Activated T-helper 17 cell treated with anti-CD3 and anti-CD28 coated beads, Interleukin-2, amount 50 U/mL, for 72 hours (primary cell): ENCODE measurements around the gene AGAP1. TPM values are rescaled to one million over a fixed set of nuclear protein-coding genes. Genes with fewer than 3 reads are reported as not detected.

Source experiments
- ATAC-seq: fragments of 150-1000 bp; cut with Tn5 transposase; replicated peaks from 2 replicates; pipeline ENCODE4 v1.10.0; 2021; ENCODE audit warnings: mild to moderate bottlenecking, moderate library complexity
- H3K27ac Mint-ChIP-seq: one replicate; pipeline ENCODE4 v1.8.0; 2022; ENCODE audit warnings: mixed read lengths
- H3K27me3 Mint-ChIP-seq: one replicate; pipeline ENCODE4 v1.8.0; 2022; ENCODE audit warnings: mixed read lengths
- H3K36me3 Mint-ChIP-seq: one replicate; pipeline ENCODE4 v1.8.0; 2022; ENCODE audit warnings: low read depth, mild to moderate bottlenecking, mixed read lengths
- H3K4me1 Mint-ChIP-seq: one replicate; pipeline ENCODE4 v1.8.0; 2022; ENCODE audit warnings: mixed read lengths
- H3K4me3 Mint-ChIP-seq: one replicate; pipeline ENCODE4 v1.8.0; 2022; ENCODE audit warnings: mild to moderate bottlenecking, mixed read lengths
- H3K9me3 Mint-ChIP-seq: one replicate; pipeline ENCODE4 v1.8.0; 2022; ENCODE audit warnings: mixed read lengths
- total RNA-seq, 2 donors: library from RNA; stranded (reverse); gene quantifications; one replicate each; pipeline ENCODE4 v1.2.3, GENCODE V29; 2022

AGAP1 gene
- total RNA-seq, 2 donors from 2014 or later, result 2.2 to 5.3 TPM

- H3K4me1 Mint-ChIP-seq, result no peaks in the 10 kb centered on the region
- no peak overlapping the region for H3K4me3 Mint-ChIP-seq
- H3K36me3 Mint-ChIP-seq, result no peaks in the 10 kb centered on the region
- H3K27ac Mint-ChIP-seq, result no peak overlapping the region
- no peak for ATAC-seq
- peaks cover 48% of the 10 kb centered on the region for H3K27me3 Mint-ChIP-seq
- H3K9me3 Mint-ChIP-seq, result no peaks in the 10 kb centered on the region
These were observed 667.7 kb downstream of the AGAP1 start for GRCh38 chr2:236161531-236161930.

- Mint-ChIP-seq H3K36me3 (no peaks in the 10 kb centered on the region), H3K27me3 (peaks cover 52% of the 10 kb centered on the region), H3K4me1 (no peaks in the 10 kb centered on the region), H3K4me3 (no peak overlapping the region), H3K9me3 (no peaks in the 10 kb centered on the region), H3K27ac (no peak overlapping the region)
- no peak for ATAC-seq
These were observed 668.4 kb downstream of the AGAP1 start for GRCh38 chr2:236162031-236162845.

GRCh38 chr2:236162882-236163470 lies 669.1 kb downstream of the AGAP1 start:
- H3K27me3 Mint-ChIP-seq, result peaks cover 44% of the 10 kb centered on the region
- no peaks in the 10 kb centered on the region for H3K36me3 Mint-ChIP-seq
- no peak overlapping the region for H3K27ac Mint-ChIP-seq
- no peaks in the 10 kb centered on the region for H3K9me3 Mint-ChIP-seq
- no peaks in the 10 kb centered on the region for H3K4me1 Mint-ChIP-seq
- no peak overlapping the region for H3K4me3 Mint-ChIP-seq
- ATAC-seq, result no peak

- H3K36me3 Mint-ChIP-seq, result no peaks in the 10 kb centered on the region
- no peaks in the 10 kb centered on the region for H3K9me3 Mint-ChIP-seq
- ATAC-seq, result no peak
- H3K4me3 Mint-ChIP-seq, result no peak overlapping the region
- H3K4me1 Mint-ChIP-seq, result no peaks in the 10 kb centered on the region
- H3K27ac Mint-ChIP-seq, result no peak overlapping the region
- peaks cover 39% of the 10 kb centered on the region for H3K27me3 Mint-ChIP-seq
These were observed 669.8 kb downstream of the AGAP1 start for GRCh38 chr2:236163471-236164200.

GRCh38 chr2:236164201-236164924 lies 670.5 kb downstream of the AGAP1 start:
- no peak overlapping the region for H3K27ac Mint-ChIP-seq
- H3K27me3 Mint-ChIP-seq, result peaks cover 41% of the 10 kb centered on the region
- no peaks in the 10 kb centered on the region for H3K9me3 Mint-ChIP-seq
- H3K4me1 Mint-ChIP-seq, result no peaks in the 10 kb centered on the region
- no peaks in the 10 kb centered on the region for H3K36me3 Mint-ChIP-seq
- no peak for ATAC-seq
- H3K4me3 Mint-ChIP-seq, result peak overlapping the region; percentile 33

GRCh38 chr2:236164925-236165841 lies 671.3 kb downstream of the AGAP1 start:
- Mint-ChIP-seq H3K27ac (no peak overlapping the region), H3K4me1 (no peaks in the 10 kb centered on the region), H3K36me3 (no peaks in the 10 kb centered on the region), H3K9me3 (no peaks in the 10 kb centered on the region), H3K4me3 (peak overlapping the region; percentile 33), H3K27me3 (peaks cover 49% of the 10 kb centered on the region)
- no peak for ATAC-seq

- Mint-ChIP-seq H3K9me3 (no peaks in the 10 kb centered on the region), H3K27me3 (peaks cover 57% of the 10 kb centered on the region), H3K27ac (no peak overlapping the region), H3K36me3 (no peaks in the 10 kb centered on the region), H3K4me1 (no peaks in the 10 kb centered on the region), H3K4me3 (peak overlapping the region; percentile 51)
- ATAC-seq, result no peak
These were observed 672.3 kb downstream of the AGAP1 start for GRCh38 chr2:236165842-236166795.

- H3K4me1 Mint-ChIP-seq, result no peaks in the 10 kb centered on the region
- H3K27ac Mint-ChIP-seq, result no peak overlapping the region
- no peak for ATAC-seq
- no peaks in the 10 kb centered on the region for H3K9me3 Mint-ChIP-seq
- no peaks in the 10 kb centered on the region for H3K36me3 Mint-ChIP-seq
- H3K4me3 Mint-ChIP-seq, result peak overlapping the region; percentile 51
- peaks cover 55% of the 10 kb centered on the region for H3K27me3 Mint-ChIP-seq
These were observed 673.0 kb downstream of the AGAP1 start for GRCh38 chr2:236166796-236167296.

GRCh38 chr2:236167297-236168109 lies 673.7 kb downstream of the AGAP1 start:
- Mint-ChIP-seq H3K36me3 (no peaks in the 10 kb centered on the region), H3K4me1 (no peaks in the 10 kb centered on the region), H3K27ac (no peak overlapping the region), H3K27me3 (peaks cover 55% of the 10 kb centered on the region), H3K9me3 (no peaks in the 10 kb centered on the region), H3K4me3 (no peak overlapping the region)
- ATAC-seq, result no peak

- H3K36me3 Mint-ChIP-seq, result no peaks in the 10 kb centered on the region
- no peaks in the 10 kb centered on the region for H3K9me3 Mint-ChIP-seq
- no peak within 1 kb of the TSS for H3K27ac Mint-ChIP-seq
- ATAC-seq, result no peak
- H3K4me1 Mint-ChIP-seq, result no peaks in the 10 kb centered on the region
- H3K4me3 Mint-ChIP-seq, result no peak within 1 kb of the TSS
- peaks cover 52% of the 10 kb centered on the region for H3K27me3 Mint-ChIP-seq
These were observed 674.6 kb downstream of the AGAP1 start, which contains the start of gene GBX2 for GRCh38 chr2:236168110-236169080. TSS of gene GBX2 (minus strand) at chr2:236168386. CDS start at chr2:236167971, 415 bp downstream.

GRCh38 chr2:236169151-236169721 lies 675.4 kb downstream of the AGAP1 start:
- Mint-ChIP-seq H3K4me3 (no peak overlapping the region), H3K27ac (no peak overlapping the region), H3K36me3 (no peaks in the 10 kb centered on the region), H3K9me3 (no peaks in the 10 kb centered on the region), H3K27me3 (peaks cover 58% of the 10 kb centered on the region), H3K4me1 (no peaks in the 10 kb centered on the region)
- ATAC-seq, result no peak
